ENCODE data around the gene SH3TC2. TPM values are rescaled to one million over a fixed set of nuclear protein-coding genes. Genes with fewer than 3 reads are reported as not detected.

SH3TC2 gene
- total and polyA plus RNA-seq, 2 of the 4 experiments (the other 2 are of a cell fraction) = 3.4 to 7.9 TPM

DNA sequence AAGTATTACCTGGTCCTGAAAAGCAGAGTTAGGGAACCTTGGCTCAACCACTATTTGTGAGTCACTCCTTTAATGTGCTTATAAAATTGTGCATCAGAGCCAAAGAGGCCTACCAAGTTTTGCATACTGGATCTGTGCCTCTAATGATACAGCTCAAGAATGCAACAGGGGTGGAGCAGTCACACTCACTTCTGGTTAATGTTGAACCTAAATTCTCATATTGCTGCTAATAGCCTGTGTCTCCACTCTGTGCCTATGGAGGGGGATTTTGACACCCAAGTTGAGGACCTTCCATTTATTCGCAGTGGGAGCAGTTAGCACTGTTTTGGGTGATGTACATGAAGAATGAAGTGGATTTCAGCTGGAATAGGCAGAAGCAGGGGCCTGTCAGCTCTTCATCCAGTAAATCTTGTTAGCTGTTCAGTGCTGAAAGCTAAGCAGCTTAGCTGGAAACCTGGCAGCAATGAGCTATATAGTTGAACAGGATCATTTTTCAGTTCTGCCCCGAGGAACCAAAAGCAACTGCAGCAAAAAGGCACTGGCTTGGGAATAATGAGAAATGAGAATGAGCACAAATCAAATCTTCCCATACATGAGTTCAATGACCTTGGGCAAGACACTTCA lies 9.7 kb downstream of the SH3TC2 start:
- peak; percentile 69 for ATAC-seq (ENCODE audit: low read depth)
- Histone ChIP-seq H2BK5ac (ENCODE audit: low read depth, low read length, poor library complexity, severe bottlenecking) (no peak overlapping the region), H3K4ac (ENCODE audit: low read depth, low read length) (no peak overlapping the region), H2AFZ (replicated peaks; ENCODE audit: low read length, poor library complexity) (no peak overlapping the region), H3K56ac (ENCODE audit: extremely low read depth, insufficient read depth, low read length) (no peak overlapping the region), H2BK20ac (ENCODE audit: low read depth, low read length) (no peak overlapping the region; the same call in 1 of the 2 replicates), H3K9me1 (ENCODE audit: insufficient read depth, low read length) (0 out of 2 replicates have a peak, but pooled peaks cover 5% of the 10 kb centered on the region), H4K8ac (ENCODE audit: low read depth in 2 of 2, low read length in 2 of 2) (no peak overlapping the region), H2AK5ac (ENCODE audit: low read depth, low read length) (peak overlapping the region; percentile 17; the same call in 1 of the 2 replicates), H3K23ac (ENCODE audit: low read depth, low read length) (no peak overlapping the region; the same call in 1 of the 2 replicates), H2BK15ac (ENCODE audit: low read depth, low read length) (no peak overlapping the region), H3K9me3 (ENCODE audit: control insufficient read depth, insufficient read depth, low read length) (no peaks in the 10 kb centered on the region), H3K27me3 (ENCODE audit: control insufficient read depth, insufficient read depth, low read length) (no peaks in the 10 kb centered on the region), H3K18ac (ENCODE audit: low read depth, low read length) (peak overlapping the region; percentile 22; the same call in 1 of the 2 replicates), H3K79me1 (ENCODE audit: low read depth in 1 of 2, low read length in 2 of 2) (no peaks in the 10 kb centered on the region), H3K4me2 (ENCODE audit: low read depth, low read length) (no peak overlapping the region), H3K9ac (ENCODE audit: low read depth, low read length) (no peak overlapping the region), H3K4me1 (ENCODE audit: control insufficient read depth, insufficient read depth, low read length) (peaks cover 8% of the 10 kb centered on the region), H4K5ac (ENCODE audit: low read depth, low read length) (no peak overlapping the region), H3K14ac (replicated peaks; ENCODE audit: low read depth, low read length) (no peak overlapping the region), H2AK9ac (replicated peaks; ENCODE audit: low read depth, low read length, poor library complexity) (no peak overlapping the region), H4K91ac (ENCODE audit: insufficient read depth, low read depth, low read length) (no peak overlapping the region), H2BK120ac (ENCODE audit: low read depth, low read length) (no peak overlapping the region), H3K27ac (ENCODE audit: insufficient read depth, low read length) (peak overlapping the region; percentile 6; the same call in 1 of the 2 replicates), H3K36me3 (ENCODE audit: control insufficient read depth, insufficient read depth, low read length) (no peaks in the 10 kb centered on the region), H3K4me3 (ENCODE audit: insufficient read depth, low read depth, low read length) (no peak overlapping the region), H4K20me1 (ENCODE audit: insufficient read depth, low read length) (no peaks in the 10 kb centered on the region)
- intact Hi-C loops (cut with micrococcal nuclease) (no loop called here), dilution Hi-C loops (cut with HindIII; ENCODE audit: low sequenced_read_pairs, unreplicated experiment) (no loop called here), in situ Hi-C loops (cut with MboI; ENCODE audit: low sequenced_read_pairs) (no loop called here)
- no peak for TF ChIP-seq MAFK (IDR thresholded peaks at IDR 0.05; ENCODE audit: low read depth, low read length)
- no peak for TF ChIP-seq CEBPB (IDR thresholded peaks at IDR 0.05; ENCODE audit: low read depth, low read length)
- no peak for TF ChIP-seq POLR2A (IDR thresholded peaks at IDR 0.05; ENCODE audit: low read depth, low read length)
- TF ChIP-seq RCOR1 (IDR thresholded peaks at IDR 0.05; ENCODE audit: insufficient replicate concordance, low read length) = no peak
- no peak for TF ChIP-seq CHD1 (IDR thresholded peaks at IDR 0.05; ENCODE audit: low read depth, low read length)
- no peak for TF ChIP-seq RFX5 (IDR thresholded peaks at IDR 0.05; ENCODE audit: low read depth, low read length)
- TF ChIP-seq, protein P1, sequence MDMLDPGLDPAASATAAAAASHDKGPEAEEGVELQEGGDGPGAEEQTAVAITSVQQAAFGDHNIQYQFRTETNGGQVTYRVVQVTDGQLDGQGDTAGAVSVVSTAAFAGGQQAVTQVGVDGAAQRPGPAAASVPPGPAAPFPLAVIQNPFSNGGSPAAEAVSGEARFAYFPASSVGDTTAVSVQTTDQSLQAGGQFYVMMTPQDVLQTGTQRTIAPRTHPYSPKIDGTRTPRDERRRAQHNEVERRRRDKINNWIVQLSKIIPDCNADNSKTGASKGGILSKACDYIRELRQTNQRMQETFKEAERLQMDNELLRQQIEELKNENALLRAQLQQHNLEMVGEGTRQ (IDR thresholded peaks at IDR 0.05; ENCODE audit: low read depth, low read length) = no peak
- TF ChIP-seq MAZ (IDR thresholded peaks at IDR 0.05; ENCODE audit: borderline replicate concordance, low read depth, low read length) = no peak
- TF ChIP-seq, protein P2, sequence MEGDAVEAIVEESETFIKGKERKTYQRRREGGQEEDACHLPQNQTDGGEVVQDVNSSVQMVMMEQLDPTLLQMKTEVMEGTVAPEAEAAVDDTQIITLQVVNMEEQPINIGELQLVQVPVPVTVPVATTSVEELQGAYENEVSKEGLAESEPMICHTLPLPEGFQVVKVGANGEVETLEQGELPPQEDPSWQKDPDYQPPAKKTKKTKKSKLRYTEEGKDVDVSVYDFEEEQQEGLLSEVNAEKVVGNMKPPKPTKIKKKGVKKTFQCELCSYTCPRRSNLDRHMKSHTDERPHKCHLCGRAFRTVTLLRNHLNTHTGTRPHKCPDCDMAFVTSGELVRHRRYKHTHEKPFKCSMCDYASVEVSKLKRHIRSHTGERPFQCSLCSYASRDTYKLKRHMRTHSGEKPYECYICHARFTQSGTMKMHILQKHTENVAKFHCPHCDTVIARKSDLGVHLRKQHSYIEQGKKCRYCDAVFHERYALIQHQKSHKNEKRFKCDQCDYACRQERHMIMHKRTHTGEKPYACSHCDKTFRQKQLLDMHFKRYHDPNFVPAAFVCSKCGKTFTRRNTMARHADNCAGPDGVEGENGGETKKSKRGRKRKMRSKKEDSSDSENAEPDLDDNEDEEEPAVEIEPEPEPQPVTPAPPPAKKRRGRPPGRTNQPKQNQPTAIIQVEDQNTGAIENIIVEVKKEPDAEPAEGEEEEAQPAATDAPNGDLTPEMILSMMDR (conservative IDR thresholded peaks at IDR 0.05; ENCODE audit: low read depth, low read length) = no peak
- no peak for TF ChIP-seq NFE2L2 (IDR thresholded peaks at IDR 0.05; ENCODE audit: low read depth, low read length)
- TF ChIP-seq BHLHE40 (IDR thresholded peaks at IDR 0.05; ENCODE audit: low read depth, low read length) = no peak
- TF ChIP-seq, protein P3, sequence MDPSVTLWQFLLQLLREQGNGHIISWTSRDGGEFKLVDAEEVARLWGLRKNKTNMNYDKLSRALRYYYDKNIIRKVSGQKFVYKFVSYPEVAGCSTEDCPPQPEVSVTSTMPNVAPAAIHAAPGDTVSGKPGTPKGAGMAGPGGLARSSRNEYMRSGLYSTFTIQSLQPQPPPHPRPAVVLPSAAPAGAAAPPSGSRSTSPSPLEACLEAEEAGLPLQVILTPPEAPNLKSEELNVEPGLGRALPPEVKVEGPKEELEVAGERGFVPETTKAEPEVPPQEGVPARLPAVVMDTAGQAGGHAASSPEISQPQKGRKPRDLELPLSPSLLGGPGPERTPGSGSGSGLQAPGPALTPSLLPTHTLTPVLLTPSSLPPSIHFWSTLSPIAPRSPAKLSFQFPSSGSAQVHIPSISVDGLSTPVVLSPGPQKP (IDR thresholded peaks at IDR 0.05; ENCODE audit: borderline replicate concordance, low read depth, low read length) = no peak
- no peak for TF ChIP-seq FOS (IDR thresholded peaks at IDR 0.05; ENCODE audit: low read depth, low read length)
- no peak for TF ChIP-seq SMC3 (IDR thresholded peaks at IDR 0.05; ENCODE audit: low read depth, low read length)
- TF ChIP-seq MXI1 (IDR thresholded peaks at IDR 0.05; ENCODE audit: borderline replicate concordance, low read depth, low read length) = no peak
- no peak for TF ChIP-seq RAD21 (IDR thresholded peaks at IDR 0.05; ENCODE audit: low read length)
- ChIA-PET POLR2A (ENCODE audit: unreplicated experiment) (no interaction called here), CTCF (interaction anchor here (1.0 kb wide), 2 partner anchors 8 to 312 kb away, joined by 3 to 4 read pairs; no protein-coding TSS in a partner anchor)
- BruUV-seq (replicated peaks) = no TSS peak
- WGBS, 2 experiments (ENCODE audit: extremely low coverage in 2 of 2, insufficient read length in 1 of 2) = no CpG with 5 or more reads among the region's 2 CpGs
- DNase-seq = peak; percentile 72

Data from IMR-90 (cell line).